ENCODE data around the gene KIF4A.
"Not testable (repeated sequence)": the region's sequence is repeated elsewhere in the genome, so short reads cannot be mapped to it uniquely, and the experiment has no call there.

Gene KIF4A, protein sequence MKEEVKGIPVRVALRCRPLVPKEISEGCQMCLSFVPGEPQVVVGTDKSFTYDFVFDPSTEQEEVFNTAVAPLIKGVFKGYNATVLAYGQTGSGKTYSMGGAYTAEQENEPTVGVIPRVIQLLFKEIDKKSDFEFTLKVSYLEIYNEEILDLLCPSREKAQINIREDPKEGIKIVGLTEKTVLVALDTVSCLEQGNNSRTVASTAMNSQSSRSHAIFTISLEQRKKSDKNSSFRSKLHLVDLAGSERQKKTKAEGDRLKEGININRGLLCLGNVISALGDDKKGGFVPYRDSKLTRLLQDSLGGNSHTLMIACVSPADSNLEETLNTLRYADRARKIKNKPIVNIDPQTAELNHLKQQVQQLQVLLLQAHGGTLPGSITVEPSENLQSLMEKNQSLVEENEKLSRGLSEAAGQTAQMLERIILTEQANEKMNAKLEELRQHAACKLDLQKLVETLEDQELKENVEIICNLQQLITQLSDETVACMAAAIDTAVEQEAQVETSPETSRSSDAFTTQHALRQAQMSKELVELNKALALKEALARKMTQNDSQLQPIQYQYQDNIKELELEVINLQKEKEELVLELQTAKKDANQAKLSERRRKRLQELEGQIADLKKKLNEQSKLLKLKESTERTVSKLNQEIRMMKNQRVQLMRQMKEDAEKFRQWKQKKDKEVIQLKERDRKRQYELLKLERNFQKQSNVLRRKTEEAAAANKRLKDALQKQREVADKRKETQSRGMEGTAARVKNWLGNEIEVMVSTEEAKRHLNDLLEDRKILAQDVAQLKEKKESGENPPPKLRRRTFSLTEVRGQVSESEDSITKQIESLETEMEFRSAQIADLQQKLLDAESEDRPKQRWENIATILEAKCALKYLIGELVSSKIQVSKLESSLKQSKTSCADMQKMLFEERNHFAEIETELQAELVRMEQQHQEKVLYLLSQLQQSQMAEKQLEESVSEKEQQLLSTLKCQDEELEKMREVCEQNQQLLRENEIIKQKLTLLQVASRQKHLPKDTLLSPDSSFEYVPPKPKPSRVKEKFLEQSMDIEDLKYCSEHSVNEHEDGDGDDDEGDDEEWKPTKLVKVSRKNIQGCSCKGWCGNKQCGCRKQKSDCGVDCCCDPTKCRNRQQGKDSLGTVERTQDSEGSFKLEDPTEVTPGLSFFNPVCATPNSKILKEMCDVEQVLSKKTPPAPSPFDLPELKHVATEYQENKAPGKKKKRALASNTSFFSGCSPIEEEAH

DNA sequence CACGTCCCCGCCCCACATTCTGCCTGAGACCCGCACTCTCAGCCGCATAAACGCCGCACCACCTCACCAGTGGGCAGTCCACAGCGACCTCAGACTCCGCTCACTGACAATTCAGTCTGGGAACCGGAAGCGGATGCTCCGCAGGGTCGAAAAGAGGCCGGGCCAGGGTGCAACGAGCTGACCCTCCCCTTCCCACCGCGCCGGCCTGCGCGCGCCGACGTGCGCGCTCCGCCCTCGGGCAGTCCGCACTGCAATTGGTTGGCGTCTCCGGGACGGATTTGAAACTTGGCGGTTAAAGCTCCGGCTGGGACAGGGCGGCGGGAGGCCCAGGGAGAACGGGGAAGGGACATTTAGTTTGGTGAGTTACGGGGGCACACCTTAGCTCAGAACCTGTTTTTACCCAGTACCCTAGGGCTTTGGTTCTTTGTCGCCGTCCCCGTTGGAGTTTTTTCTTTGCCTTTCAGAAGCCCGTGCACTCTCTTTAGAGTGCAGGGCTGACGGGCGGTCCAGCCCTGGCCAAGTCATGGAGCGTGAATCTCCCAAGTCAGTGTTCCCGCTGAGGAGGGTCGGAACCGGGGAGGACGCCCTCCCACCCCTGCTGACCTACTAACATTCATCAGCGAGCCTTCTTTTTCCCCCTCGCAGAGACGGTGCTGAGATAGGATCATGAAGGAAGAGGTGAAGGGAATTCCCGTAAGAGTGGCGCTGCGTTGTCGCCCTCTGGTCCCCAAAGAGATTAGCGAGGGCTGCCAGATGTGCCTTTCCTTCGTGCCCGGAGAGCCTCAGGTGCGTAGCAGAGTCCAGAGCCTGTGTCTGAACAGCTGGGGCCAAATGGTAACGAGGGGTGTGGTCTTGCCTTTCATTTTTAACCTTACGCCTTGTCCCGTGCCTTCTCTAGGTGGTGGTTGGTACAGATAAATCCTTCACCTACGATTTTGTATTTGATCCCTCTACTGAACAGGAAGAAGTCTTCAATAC is at the start of gene KIF4A, which contains the start of gene PDZD11:
Gene KIF4A, plus strand, starts transcription at position 312 of the 978 bp plus-strand sequence. Its CDS starts 355 bp downstream, at position 667.
Gene PDZD11, minus strand, starts transcription at position 135 of the 978 bp plus-strand sequence. CDS start 586 bp downstream, outside the sequence.
- peak within 1 kb of the TSS; percentile 80 for H3K4me3 ChIP-seq (ENCODE audit: low read length)
- TF ChIP-seq, protein P1, sequence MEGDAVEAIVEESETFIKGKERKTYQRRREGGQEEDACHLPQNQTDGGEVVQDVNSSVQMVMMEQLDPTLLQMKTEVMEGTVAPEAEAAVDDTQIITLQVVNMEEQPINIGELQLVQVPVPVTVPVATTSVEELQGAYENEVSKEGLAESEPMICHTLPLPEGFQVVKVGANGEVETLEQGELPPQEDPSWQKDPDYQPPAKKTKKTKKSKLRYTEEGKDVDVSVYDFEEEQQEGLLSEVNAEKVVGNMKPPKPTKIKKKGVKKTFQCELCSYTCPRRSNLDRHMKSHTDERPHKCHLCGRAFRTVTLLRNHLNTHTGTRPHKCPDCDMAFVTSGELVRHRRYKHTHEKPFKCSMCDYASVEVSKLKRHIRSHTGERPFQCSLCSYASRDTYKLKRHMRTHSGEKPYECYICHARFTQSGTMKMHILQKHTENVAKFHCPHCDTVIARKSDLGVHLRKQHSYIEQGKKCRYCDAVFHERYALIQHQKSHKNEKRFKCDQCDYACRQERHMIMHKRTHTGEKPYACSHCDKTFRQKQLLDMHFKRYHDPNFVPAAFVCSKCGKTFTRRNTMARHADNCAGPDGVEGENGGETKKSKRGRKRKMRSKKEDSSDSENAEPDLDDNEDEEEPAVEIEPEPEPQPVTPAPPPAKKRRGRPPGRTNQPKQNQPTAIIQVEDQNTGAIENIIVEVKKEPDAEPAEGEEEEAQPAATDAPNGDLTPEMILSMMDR (conservative IDR thresholded peaks at IDR 0.05; ENCODE audit: low read depth, low read length) = no peak
- peak; percentile 26 for DNase-seq (ENCODE audit: low read depth)

DNA sequence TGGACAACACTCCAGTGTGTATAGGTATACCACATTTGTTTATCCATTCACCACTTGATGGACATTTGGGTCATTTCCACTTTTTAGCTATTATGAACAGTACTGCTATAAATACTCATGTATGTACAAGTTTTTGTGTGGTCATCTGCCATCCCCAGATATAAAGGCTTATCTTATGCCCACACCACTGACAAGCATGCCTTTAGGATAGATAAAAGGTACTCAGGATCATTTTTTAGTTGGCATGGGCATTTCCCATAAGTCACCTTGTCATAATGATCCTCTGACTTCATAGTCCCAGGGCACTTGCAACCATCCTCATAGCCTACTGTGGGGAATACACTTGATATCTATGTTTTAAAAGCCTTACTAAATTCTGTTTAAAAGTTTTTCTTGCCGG is 49.2 kb upstream of the KIF4A start:
- TF ChIP-seq, protein P1 (conservative IDR thresholded peaks at IDR 0.05; ENCODE audit: low read depth, low read length) = no peak
- DNase-seq (ENCODE audit: low read depth) = no peak
- no peak overlapping the region for H3K4me3 ChIP-seq (ENCODE audit: low read length)

DNA sequence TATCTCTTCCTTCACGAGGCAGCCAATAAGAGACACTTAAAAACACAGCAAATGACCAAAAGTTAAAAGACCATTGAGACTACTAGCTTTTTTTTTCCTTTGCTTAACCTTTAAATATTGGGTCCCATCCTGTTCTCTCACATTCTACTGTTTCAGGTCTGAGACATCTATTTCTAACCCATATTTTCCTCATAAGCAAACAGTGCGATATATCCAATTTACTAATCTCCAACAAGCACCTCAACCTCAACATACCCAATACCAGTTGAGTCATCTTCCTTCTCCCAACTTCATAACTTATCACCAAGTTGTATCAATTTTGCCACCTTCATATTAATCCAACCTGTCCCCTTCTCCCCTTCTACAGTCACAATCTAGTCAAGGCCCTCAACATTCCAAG is 48.4 kb upstream of the KIF4A start:
- DNase-seq (ENCODE audit: low read depth) = no peak
- H3K4me3 ChIP-seq (ENCODE audit: low read length) = no peak overlapping the region
- TF ChIP-seq, protein P1 (conservative IDR thresholded peaks at IDR 0.05; ENCODE audit: low read depth, low read length) = no peak

DNA sequence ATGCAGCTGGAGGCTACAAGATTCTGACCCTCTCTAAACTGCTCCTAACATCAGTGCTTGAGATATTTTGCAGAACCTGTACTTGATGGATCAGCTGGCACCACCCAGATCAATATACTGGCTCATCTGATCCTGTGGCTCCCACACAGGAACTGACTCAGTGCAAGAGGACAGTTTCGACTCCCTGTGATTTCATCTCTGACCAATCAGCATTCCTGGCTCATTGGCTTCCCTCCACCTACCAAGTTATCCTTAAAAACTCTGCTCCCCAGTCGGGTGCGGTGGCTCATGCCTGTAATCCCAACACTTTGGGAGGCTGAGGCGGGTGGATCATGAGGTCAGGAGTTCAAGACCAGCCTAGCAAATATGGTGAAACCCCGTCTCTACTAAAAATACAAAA is 46.3 kb upstream of the KIF4A start:
- H3K4me3 ChIP-seq (ENCODE audit: low read length); DNase-seq (ENCODE audit: low read depth): not testable (repeated sequence)

DNA sequence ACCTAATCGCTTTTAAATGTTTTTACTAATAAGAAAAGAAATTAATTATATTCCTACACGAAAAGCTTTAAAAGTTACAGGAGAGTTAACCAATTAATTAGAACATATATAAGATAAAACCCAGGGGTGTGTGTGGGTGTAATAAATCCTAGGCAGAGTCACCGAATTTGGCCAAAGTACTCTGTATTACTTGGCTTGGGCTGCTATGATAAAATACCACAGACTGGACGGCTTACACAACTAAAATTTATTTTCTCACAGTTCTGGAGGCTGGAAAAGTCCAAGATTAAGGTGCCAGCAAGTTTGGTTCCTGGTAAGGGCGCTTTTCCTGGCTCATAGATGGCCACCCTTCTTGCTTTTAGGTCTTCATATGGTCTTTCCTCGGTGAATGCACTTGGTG is 45.0 kb upstream of the KIF4A start:
- H3K4me3 ChIP-seq (ENCODE audit: low read length) = no peak overlapping the region
- TF ChIP-seq, protein P1 (conservative IDR thresholded peaks at IDR 0.05; ENCODE audit: low read depth, low read length) = no peak

DNA sequence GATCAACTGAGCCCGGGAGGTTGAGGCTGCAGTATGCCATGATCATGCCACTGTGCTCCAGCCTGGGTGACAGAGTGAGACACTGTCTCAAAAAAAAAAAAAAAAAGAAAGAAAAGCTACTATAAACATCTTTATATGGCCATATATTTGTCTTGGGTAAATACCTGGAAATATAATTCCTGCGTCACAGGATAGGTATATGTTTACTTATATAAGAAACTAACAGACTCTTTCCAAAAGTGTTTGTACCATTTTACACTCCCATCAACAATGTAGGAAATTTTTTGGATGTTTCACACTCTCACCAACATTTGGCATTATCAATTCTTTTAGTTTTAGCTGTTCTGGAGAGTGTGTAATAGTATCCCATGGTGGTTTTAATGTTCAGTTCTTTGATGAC is 42.7 kb upstream of the KIF4A start:
- no peak for DNase-seq (ENCODE audit: low read depth)
- TF ChIP-seq, protein P1 (conservative IDR thresholded peaks at IDR 0.05; ENCODE audit: low read depth, low read length) = no peak
- H3K4me3 ChIP-seq (ENCODE audit: low read length) = no peak overlapping the region

More for the DNA sequence above, 45.0 kb upstream of the KIF4A start:
- no peak for DNase-seq (ENCODE audit: low read depth)

Data from retinal pigment epithelial cell (primary cell).